Stimulated activated CD4-positive, alpha-beta T cell treated with anti-CD3 and anti-CD28 coated beads, Interleukin-2, amount 100 ng/mL, for 4 hours (primary cell): ENCODE results near the gene SETDB2.

Experiments
- DNase-seq: peaks from one replicate; pipeline ENCODE4 v3.0.0-alpha.2; 2020; ENCODE audit warnings: low read depth

The SETDB2 gene

GRCh38 chr13:49435992-49436391 is 8.1 kb upstream of the SETDB2 start:
- DNase-seq, result no peak

GRCh38 chr13:49436890-49437289 is 7.2 kb upstream of the SETDB2 start:
- DNase-seq, result no peak

- no peak for DNase-seq
Observed at GRCh38 chr13:49437705-49438104, 6.4 kb upstream of the SETDB2 start.

- DNase-seq, result no peak
Observed at GRCh38 chr13:49439609-49440008, 4.5 kb upstream of the SETDB2 start.

GRCh38 chr13:49441312-49441711 is 2.8 kb upstream of the SETDB2 start:
- DNase-seq, result no peak

- DNase-seq, result no peak
Observed at GRCh38 chr13:49441846-49442245, 2.2 kb upstream of the SETDB2 start.

GRCh38 chr13:49443357-49443703 is 744 bp upstream of the SETDB2 start:
- no peak for DNase-seq

GRCh38 chr13:49444524-49445395 is 686 bp downstream of the SETDB2 start:
- DNase-seq, result peak; percentile 24

- DNase-seq, result no peak
Observed at GRCh38 chr13:49446473-49446872, 2.4 kb downstream of the SETDB2 start.

GRCh38 chr13:49448753-49449152 is 4.7 kb downstream of the SETDB2 start:
- no peak for DNase-seq

GRCh38 chr13:49450105-49450819 is 6.2 kb downstream of the SETDB2 start:
- DNase-seq, result no peak

GRCh38 chr13:49452725-49453457 is 8.8 kb downstream of the SETDB2 start:
- no peak for DNase-seq

- DNase-seq, result no peak
Observed at GRCh38 chr13:49453465-49453864, 9.4 kb downstream of the SETDB2 start.

GRCh38 chr13:49454388-49455006 is 10.4 kb downstream of the SETDB2 start:
- no peak for DNase-seq

- DNase-seq, result no peak
Observed at GRCh38 chr13:49455007-49455398, 10.9 kb downstream of the SETDB2 start.

- DNase-seq, result no peak
Observed at GRCh38 chr13:49456156-49456555, 12.1 kb downstream of the SETDB2 start.

GRCh38 chr13:49457221-49457620 is 13.1 kb downstream of the SETDB2 start:
- no peak for DNase-seq

GRCh38 chr13:49459580-49459979 is 15.5 kb downstream of the SETDB2 start:
- DNase-seq, result no peak

- no peak for DNase-seq
Observed at GRCh38 chr13:49464085-49464484, 20.0 kb downstream of the SETDB2 start.

GRCh38 chr13:49464621-49465325 is 20.7 kb downstream of the SETDB2 start:
- DNase-seq, result no peak

- DNase-seq, result no peak
Observed at GRCh38 chr13:49466292-49466838, 22.3 kb downstream of the SETDB2 start.
